Heart right ventricle (tissue), 16 donors: Measurements from ENCODE around the gene GPR78. TPM values are rescaled to one million over a fixed set of nuclear protein-coding genes. Genes with fewer than 3 reads are reported as not detected.

ENCODE experiments used
- ATAC-seq, 8 donors: fragments of 200-7000 bp; cut with Tn5 transposase; one replicate each; pipeline ENCODE4 v1.9.1; 2020; ENCODE audit warnings: mild to moderate bottlenecking in 8 of 8, moderate library complexity in 8 of 8, moderate number of reproducible peaks in 1 of 8
- DNase-seq, 2 donors: peaks; one replicate each; pipeline ENCODE4 v3.0.0-alpha.2; 2020
- H3K27ac ChIP-seq, 10 donors: fragments of 200-600 bp; sonication (generic) in 2 of 10; one replicate each; pipeline versions ENCODE4 v1.5.0 to v1.8.0; 2020 to 2022; ENCODE audit warnings: mild to moderate bottlenecking in 3 of 10
- H3K27me3 ChIP-seq, 7 donors: fragments of 200-600 bp; one replicate each; pipeline ENCODE4 v1.8.0; 2021 to 2022; ENCODE audit warnings: mild to moderate bottlenecking in 2 of 7
- H3K36me3 ChIP-seq, 9 donors: fragments of 200-600 bp; sonication (generic) in 1 of 9; one replicate each; pipeline versions ENCODE4 v1.5.0 to v1.8.0; 2020 to 2022; ENCODE audit warnings: mild to moderate bottlenecking in 2 of 9
- H3K4me1 ChIP-seq, 9 donors: fragments of 200-600 bp; sonication (generic) in 1 of 9; one replicate each; pipeline versions ENCODE4 v1.5.0 to v1.8.0; 2020 to 2022; ENCODE audit warnings: mild to moderate bottlenecking in 4 of 9
- H3K4me3 ChIP-seq, 10 donors: fragments of 200-600 bp; sonication (generic) in 2 of 10; one replicate each; pipeline versions ENCODE4 v1.5.0 to v1.8.0; 2020 to 2022; ENCODE audit warnings: mild to moderate bottlenecking in 7 of 10, moderate library complexity in 2 of 10
- H3K9me3 ChIP-seq, 11 donors: fragments of 200-600 bp in 10 of 11; sonication (generic) in 2 of 11; one replicate each; pipeline versions ENCODE4 v1.5.0 to v1.8.0; 2013 to 2022; ENCODE audit warnings: mild to moderate bottlenecking in 2 of 11, control low read depth in 1 of 11, moderate library complexity in 1 of 11
- WGBS, 2 donors: extraction: QIAGEN DNeasy Blood & Tissue Kit; methylation state at CpG; one replicate each; pipeline ENCODE4 v1.1.7; 2013; ENCODE audit warnings: inconsistent platforms in 1 of 2; 5-methylcytosine and 5-hydroxymethylcytosine counted together
- intact Hi-C, 10 donors: fragments of 100-400 bp; cut with DNase I; formaldehyde crosslinking; loops; one replicate each; pipeline versions ENCODE4 v1.11.1 to v1.14.2; 2022
- polyA plus RNA-seq, 2 donors: library from polyadenylated mRNA; stranded (reverse); fragments of 200-250 nt; gene quantifications; one replicate each; pipeline ENCODE4 v1.2.3, GENCODE V29; 2013
- total RNA-seq, 10 donors: library from RNA; stranded (reverse); fragmentation: NEBNext Ultra II Directional in 3 of 10; extraction: Animal tissue kit (Norgen Biotek cat#: 25700) in 3 of 10; gene quantifications; one replicate each; pipeline versions ENCODE4 v1.2.1 to v1.2.4, GENCODE V29; 2021 to 2023
- TF ChIP-seq, protein P1 (sequence below), 9 donors: fragments of 200-600 bp; sonication (generic) in 2 of 9; IDR thresholded peaks; one replicate each; pipeline versions ENCODE4 v1.5.0 to v1.8.0; 2021 to 2022; ENCODE audit warnings: antibody characterized with exemption in 9 of 9, mild to moderate bottlenecking in 5 of 9, moderate library complexity in 1 of 9
- donor health status: Arrhythmogenic right ventricular cardiomyopathy.
- donor health status: ischemic (EF 13 %, LVEDD 7.1; RV severe dilation, severe dysfunction).
- donor health status: healthy with polysubstance abuse.
- donor health status: DM: no; HTN: yes; CAD: no.
- donor health status: DM: no; HTN: no; CAD: no.
- donor health status: ischemic (EF 25% LVEDD 6.9; RV normal size, moderate dysfunction).
- donor health status: ischemic (EF 25% LVEDD 5.7; RV mildly dilated, moderate dysfunction).
- donor health status: healthy.
- donor health status: DM: yes; HTN: yes; CAD: no.
- donor health status: Ischemic cardiomyopathy.
- donor health status: ischemic (EF 35%, LVEDD 5.7; RV mildly dilated, moderate dysfunction).
- donor health status: nonischemic (EF 11% LVEDD 7.7; RV severe dilation, severe dysfunction).
- donor health status: DM: yes; HTN: yes; CAD: no.
- donor health status: PGD.
- donor health status: ischemic (EF 29% LVEDD 5.4; RV normal size, mild dysfunction).
- donor health status: nonischemic (EF 23%, LVEDD 6.1; RV moderate dilation, normal function).

Gene GPR78
- total and polyA plus RNA-seq, 12 donors = 0.01 to 0.12 TPM; not detected in 10

DNA sequence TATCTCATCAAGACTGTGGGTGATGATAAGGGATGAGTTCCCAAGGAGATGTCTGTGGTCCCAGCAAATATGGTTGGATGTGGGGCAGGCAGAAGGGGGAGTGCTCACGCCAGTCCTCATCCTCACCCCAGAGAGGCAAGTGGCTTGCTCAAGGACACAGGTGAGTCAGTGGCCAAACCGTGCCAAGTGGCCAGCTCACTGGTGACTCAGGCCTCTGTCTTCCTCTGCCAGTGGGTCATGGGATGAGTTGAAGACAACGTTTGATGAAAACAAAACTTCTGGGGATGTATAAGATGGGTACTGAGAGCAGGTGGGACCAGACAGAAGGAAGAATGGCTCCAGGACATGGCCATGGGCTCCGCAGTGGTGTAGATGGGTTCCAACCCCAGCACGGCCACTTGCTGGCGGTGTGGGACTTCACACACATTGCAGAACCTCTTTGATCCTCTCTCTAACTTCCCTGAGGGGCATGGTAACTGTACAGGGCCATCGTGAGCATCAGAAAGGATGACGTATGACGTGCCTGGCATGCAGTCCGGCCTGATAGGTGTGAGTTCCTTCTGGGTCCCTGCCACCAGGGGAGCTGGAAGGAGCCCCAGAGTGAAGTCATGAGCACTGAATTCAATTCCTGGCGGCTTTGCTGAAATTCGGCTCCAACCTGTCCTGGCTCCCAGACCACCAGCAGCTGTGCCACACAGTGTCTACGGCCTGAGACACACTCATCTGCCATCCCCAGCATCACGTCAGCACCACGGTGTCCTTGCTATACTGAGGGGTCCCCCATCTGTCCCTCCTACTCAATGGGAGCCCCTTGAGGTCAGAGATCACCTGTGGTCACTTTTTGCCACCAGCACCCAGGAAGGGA lies 41.3 kb upstream of the GPR78 start:
- H3K4me3 ChIP-seq = no peak overlapping the region
- whole genome bisulfite sequencing, 2 donors = 86 to 88% methylated on average over 15 of the region's 15 CpGs
- no peak for ATAC-seq
- intact Hi-C loops = no loop called here
- peaks cover 0 to 10% (median 6%) of the 10 kb centered on the region in 9 donors for H3K4me1 ChIP-seq
- peaks cover 0 to 6% (median 0%) of the 10 kb centered on the region in 11 donors for H3K9me3 ChIP-seq
- no peak for DNase-seq
- H3K36me3 ChIP-seq = no peaks in the 10 kb centered on the region
- TF ChIP-seq, protein P1, sequence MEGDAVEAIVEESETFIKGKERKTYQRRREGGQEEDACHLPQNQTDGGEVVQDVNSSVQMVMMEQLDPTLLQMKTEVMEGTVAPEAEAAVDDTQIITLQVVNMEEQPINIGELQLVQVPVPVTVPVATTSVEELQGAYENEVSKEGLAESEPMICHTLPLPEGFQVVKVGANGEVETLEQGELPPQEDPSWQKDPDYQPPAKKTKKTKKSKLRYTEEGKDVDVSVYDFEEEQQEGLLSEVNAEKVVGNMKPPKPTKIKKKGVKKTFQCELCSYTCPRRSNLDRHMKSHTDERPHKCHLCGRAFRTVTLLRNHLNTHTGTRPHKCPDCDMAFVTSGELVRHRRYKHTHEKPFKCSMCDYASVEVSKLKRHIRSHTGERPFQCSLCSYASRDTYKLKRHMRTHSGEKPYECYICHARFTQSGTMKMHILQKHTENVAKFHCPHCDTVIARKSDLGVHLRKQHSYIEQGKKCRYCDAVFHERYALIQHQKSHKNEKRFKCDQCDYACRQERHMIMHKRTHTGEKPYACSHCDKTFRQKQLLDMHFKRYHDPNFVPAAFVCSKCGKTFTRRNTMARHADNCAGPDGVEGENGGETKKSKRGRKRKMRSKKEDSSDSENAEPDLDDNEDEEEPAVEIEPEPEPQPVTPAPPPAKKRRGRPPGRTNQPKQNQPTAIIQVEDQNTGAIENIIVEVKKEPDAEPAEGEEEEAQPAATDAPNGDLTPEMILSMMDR (IDR thresholded peaks at IDR 0.05) = no peak
- no peak overlapping the region for H3K27ac ChIP-seq
- no peaks in the 10 kb centered on the region for H3K27me3 ChIP-seq

DNA sequence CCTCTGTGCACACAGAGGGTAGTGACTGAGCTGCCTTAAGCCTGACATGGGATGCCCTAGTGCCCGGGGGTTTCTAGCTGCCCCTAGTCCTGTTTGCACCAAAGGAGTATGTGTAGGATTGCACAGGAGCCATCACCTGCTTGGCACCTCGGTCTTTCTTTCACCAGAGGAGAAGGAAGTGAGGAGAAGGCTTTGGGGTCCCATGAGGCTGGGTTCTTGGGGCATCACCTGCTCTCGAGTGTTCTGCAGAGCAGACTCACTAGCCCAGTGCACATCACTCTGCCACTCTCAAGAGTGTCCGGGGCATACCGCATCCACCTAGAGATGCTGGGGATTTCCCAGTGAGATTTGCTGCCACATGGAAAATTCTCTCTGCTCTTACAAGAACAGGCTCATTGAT lies 40.5 kb upstream of the GPR78 start:
- peaks cover 0 to 10% (median 6%) of the 10 kb centered on the region in 9 donors for H3K4me1 ChIP-seq
- 91 to 92% methylated on average over 5 of the region's 5 CpGs for WGBS, 2 donors
- H3K27me3 ChIP-seq = peaks cover 0 to 5% (median 0%) of the 10 kb centered on the region in 7 donors
- DNase-seq = no peak
- intact Hi-C loops = no loop called here
- H3K27ac ChIP-seq = no peak overlapping the region
- no peaks in the 10 kb centered on the region for H3K36me3 ChIP-seq
- ATAC-seq = no peak
- TF ChIP-seq, protein P1 (IDR thresholded peaks at IDR 0.05) = no peak
- peaks cover 0 to 6% (median 0%) of the 10 kb centered on the region in 11 donors for H3K9me3 ChIP-seq
- no peak overlapping the region for H3K4me3 ChIP-seq

DNA sequence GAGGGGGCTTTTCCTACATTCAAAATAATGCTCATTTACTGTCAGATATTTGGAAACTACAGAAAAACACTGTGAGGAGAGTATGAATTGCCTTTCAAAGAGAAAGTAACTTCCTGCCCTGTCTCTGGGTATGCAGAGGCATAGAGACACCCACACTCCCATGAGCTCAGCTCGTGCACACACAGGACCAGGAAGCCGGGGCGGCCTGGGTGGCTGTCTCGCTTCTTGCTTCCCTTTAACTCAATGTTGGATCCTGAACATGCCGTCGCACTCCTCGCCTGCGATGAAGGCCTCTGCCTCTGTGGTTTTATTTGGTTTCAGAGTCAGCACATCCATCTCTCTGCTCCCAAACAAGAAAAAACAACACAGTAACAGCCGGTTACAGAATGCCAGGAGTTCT lies 40.1 kb upstream of the GPR78 start:
- intact Hi-C loops = no loop called here
- no peaks in the 10 kb centered on the region for H3K36me3 ChIP-seq
- H3K27me3 ChIP-seq = peaks cover 0 to 7% (median 0%) of the 10 kb centered on the region in 7 donors
- H3K9me3 ChIP-seq = peaks cover 0 to 2% (median 0%) of the 10 kb centered on the region in 11 donors
- peaks cover 0 to 10% (median 6%) of the 10 kb centered on the region in 9 donors for H3K4me1 ChIP-seq
- TF ChIP-seq, protein P1 (IDR thresholded peaks at IDR 0.05) = no peak
- H3K4me3 ChIP-seq = no peak overlapping the region
- 65 to 84% methylated on average over 9 of the region's 9 CpGs for WGBS, 2 donors
- no peak for ATAC-seq
- no peak for DNase-seq
- H3K27ac ChIP-seq = no peak overlapping the region

DNA sequence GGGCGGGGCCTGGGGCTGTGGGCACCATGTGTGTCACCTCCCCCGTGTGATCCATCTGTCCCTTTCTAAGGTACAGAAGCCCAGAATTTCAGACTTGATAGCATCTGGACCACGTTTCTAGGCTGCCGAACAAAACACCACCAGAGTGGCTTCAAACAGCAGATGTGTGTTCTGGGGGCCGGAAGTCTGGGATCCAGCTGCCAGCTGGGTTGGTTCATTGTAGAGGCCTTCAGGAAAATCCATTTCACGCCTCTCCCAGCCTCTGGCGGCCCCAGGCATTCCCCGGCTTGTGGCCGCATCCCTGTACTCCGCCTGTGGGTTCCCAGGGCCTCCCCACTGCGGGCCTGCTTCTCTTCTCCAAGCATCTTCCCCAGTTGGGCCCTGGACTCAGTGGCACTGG lies 39.6 kb upstream of the GPR78 start:
- DNase-seq = no peak
- Histone ChIP-seq H3K36me3 (no peaks in the 10 kb centered on the region), H3K9me3 (no peaks in the 10 kb centered on the region), H3K4me3 (no peak overlapping the region), H3K27ac (no peak overlapping the region), H3K27me3 (peaks cover 0 to 8% (median 1%) of the 10 kb centered on the region in 7 donors), H3K4me1 (peaks cover 0 to 10% (median 6%) of the 10 kb centered on the region in 9 donors)
- 87 to 88% methylated on average over 11 of the region's 11 CpGs for WGBS, 2 donors
- no peak for ATAC-seq
- TF ChIP-seq, protein P1 (IDR thresholded peaks at IDR 0.05) = no peak
- intact Hi-C loops = no loop called here
